DND-41 (cell line): Measurements from ENCODE around the gene EMC8.

Experiments used
- ATAC-seq: fragments of 200-7000 bp; cut with Tn5 transposase; 3 replicates; pipeline ENCODE4 v1.9.1; 2021; ENCODE audit warnings: low read depth; ENCODE audit not compliant: insufficient read depth
- DNase-seq: peaks from one replicate; pipeline ENCODE4 v3.0.0-alpha.2; 2020
- H2AFZ ChIP-seq: 2 replicates; pipeline ENCODE4 v1.6.0; 2012; ENCODE audit warnings: low read depth, low read length
- H3K27ac ChIP-seq: 2 replicates; pipeline ENCODE4 v1.5.1; 2012; ENCODE audit warnings: low read length, inconsistent platforms
- H3K27me3 ChIP-seq: fragments of 200-600 bp; sonication (generic); 2 replicates; pipeline ENCODE4 v1.6.0; 2012; ENCODE audit warnings: low read length, mild to moderate bottlenecking, inconsistent platforms; ENCODE audit not compliant: insufficient read depth, poor library complexity
- H3K36me3 ChIP-seq: 2 replicates; pipeline ENCODE4 v1.5.1; 2012; ENCODE audit warnings: low read length, inconsistent platforms; ENCODE audit not compliant: insufficient read depth
- H3K4me1 ChIP-seq: 2 replicates; pipeline ENCODE4 v1.5.1; 2012; ENCODE audit warnings: mild to moderate bottlenecking, low read length; ENCODE audit not compliant: insufficient read depth
- H3K4me2 ChIP-seq: 2 replicates; pipeline ENCODE4 v1.6.0; 2012; ENCODE audit warnings: mild to moderate bottlenecking, moderate library complexity, low read length, inconsistent platforms; ENCODE audit not compliant: insufficient read depth
- H3K4me3 ChIP-seq, 2 experiments: fragments of 200-600 bp in 1 of 2; shearing (Covaris generic) in 1 of 2; 2 replicates each; pipeline ENCODE4 v1.5.1; 2012 to 2016; ENCODE audit warnings: inconsistent platforms in 2 of 2, low read length in 2 of 2, mild to moderate bottlenecking in 2 of 2, low read depth in 1 of 2, moderate library complexity in 1 of 2
- H3K79me2 ChIP-seq: 2 replicates; pipeline ENCODE4 v1.6.0; 2012; ENCODE audit warnings: low read length, inconsistent platforms; ENCODE audit not compliant: insufficient read depth
- H3K9ac ChIP-seq: 2 replicates; pipeline ENCODE4 v1.6.0; 2012; ENCODE audit warnings: low read depth, mild to moderate bottlenecking, inconsistent platforms, low read length, moderate library complexity
- H3K9me3 ChIP-seq: 2 replicates; pipeline ENCODE4 v1.5.1; 2012; ENCODE audit warnings: low read length, moderate library complexity, mild to moderate bottlenecking, inconsistent platforms; ENCODE audit not compliant: insufficient read depth, severe bottlenecking
- H4K20me1 ChIP-seq: 2 replicates; pipeline ENCODE4 v1.6.0; 2012; ENCODE audit warnings: low read length; ENCODE audit not compliant: insufficient read depth
- CTCF ChIP-seq: IDR thresholded peaks from 2 replicates; pipeline ENCODE4 v1.5.1; 2012; ENCODE audit warnings: borderline replicate concordance, low read length, moderate library complexity, mild to moderate bottlenecking; ENCODE audit not compliant: poor library complexity, severe bottlenecking; ENCODE audit errors: extremely low read depth
- EZH2 ChIP-seq: IDR thresholded peaks from 3 replicates; pipeline ENCODE4 v1.6.1; 2012; ENCODE audit warnings: borderline replicate concordance, low read depth, mild to moderate bottlenecking, moderate library complexity, low read length, inconsistent platforms; ENCODE audit not compliant: severe bottlenecking

The EMC8 gene

GRCh38 chr16:85735946-85736345 lies 63.4 kb downstream of the EMC8 start:
- Histone ChIP-seq H3K27ac (no peak overlapping the region), H3K4me1 (no peaks in the 10 kb centered on the region), H3K36me3 (no peaks in the 10 kb centered on the region), H3K27me3 (no peaks in the 10 kb centered on the region), H3K9ac (no peak overlapping the region), H3K79me2 (no peaks in the 10 kb centered on the region), H3K4me2 (no peak overlapping the region), H3K9me3 (no peaks in the 10 kb centered on the region), H2AFZ (no peak overlapping the region), H4K20me1 (no peaks in the 10 kb centered on the region), H3K4me3 (no peak overlapping the region)
- ATAC-seq: no peak
- no peak for DNase-seq
- TF ChIP-seq EZH2: no peak
- no peak for TF ChIP-seq CTCF

GRCh38 chr16:85735225-85735635 lies 64.1 kb downstream of the EMC8 start:
- no peaks in the 10 kb centered on the region for H3K27me3 ChIP-seq
- H3K4me3 ChIP-seq: no peak overlapping the region
- ATAC-seq (peak; percentile 65), DNase-seq (peak; percentile 41)
- no peak overlapping the region for H3K9ac ChIP-seq
- H3K36me3 ChIP-seq: no peaks in the 10 kb centered on the region
- H3K79me2 ChIP-seq: no peaks in the 10 kb centered on the region
- no peak overlapping the region for H2AFZ ChIP-seq
- H3K27ac ChIP-seq: no peak overlapping the region
- H3K4me1 ChIP-seq: no peaks in the 10 kb centered on the region
- no peaks in the 10 kb centered on the region for H3K9me3 ChIP-seq
- TF ChIP-seq EZH2 (no peak), CTCF (no peak)
- H3K4me2 ChIP-seq: no peak overlapping the region
- H4K20me1 ChIP-seq: no peaks in the 10 kb centered on the region

- Histone ChIP-seq H3K79me2 (no peaks in the 10 kb centered on the region), H3K4me1 (no peaks in the 10 kb centered on the region), H3K27ac (no peak overlapping the region), H3K4me3 (no peak overlapping the region), H3K27me3 (no peaks in the 10 kb centered on the region), H3K9ac (no peak overlapping the region), H2AFZ (no peak overlapping the region), H3K4me2 (no peak overlapping the region), H3K9me3 (no peaks in the 10 kb centered on the region), H4K20me1 (no peaks in the 10 kb centered on the region), H3K36me3 (no peaks in the 10 kb centered on the region)
- TF ChIP-seq CTCF (no peak), EZH2 (no peak)
- DNase-seq: no peak
- ATAC-seq: no peak
Measured at GRCh38 chr16:85734311-85735017, 64.9 kb downstream of the EMC8 start.
